Activated naive CD4-positive, alpha-beta T cell (primary cell): Measurements from ENCODE around the gene GABBR2.

ENCODE experiments used
- DNase-seq, 4 experiments: peaks; one replicate each; lab custom pipeline; 2025; lab: John Stamatoyannopoulos, UW

The GABBR2 gene

GRCh38 chr9:98321269-98321668 is 387.5 kb downstream of the GABBR2 start:
- no peak for DNase-seq

- DNase-seq = no peak
Measured at GRCh38 chr9:98318834-98319478, 389.8 kb downstream of the GABBR2 start.

- DNase-seq = no peak
Measured at GRCh38 chr9:98318041-98318790, 390.5 kb downstream of the GABBR2 start.

- no peak for DNase-seq
Measured at GRCh38 chr9:98317134-98317857, 391.4 kb downstream of the GABBR2 start.

DNA sequence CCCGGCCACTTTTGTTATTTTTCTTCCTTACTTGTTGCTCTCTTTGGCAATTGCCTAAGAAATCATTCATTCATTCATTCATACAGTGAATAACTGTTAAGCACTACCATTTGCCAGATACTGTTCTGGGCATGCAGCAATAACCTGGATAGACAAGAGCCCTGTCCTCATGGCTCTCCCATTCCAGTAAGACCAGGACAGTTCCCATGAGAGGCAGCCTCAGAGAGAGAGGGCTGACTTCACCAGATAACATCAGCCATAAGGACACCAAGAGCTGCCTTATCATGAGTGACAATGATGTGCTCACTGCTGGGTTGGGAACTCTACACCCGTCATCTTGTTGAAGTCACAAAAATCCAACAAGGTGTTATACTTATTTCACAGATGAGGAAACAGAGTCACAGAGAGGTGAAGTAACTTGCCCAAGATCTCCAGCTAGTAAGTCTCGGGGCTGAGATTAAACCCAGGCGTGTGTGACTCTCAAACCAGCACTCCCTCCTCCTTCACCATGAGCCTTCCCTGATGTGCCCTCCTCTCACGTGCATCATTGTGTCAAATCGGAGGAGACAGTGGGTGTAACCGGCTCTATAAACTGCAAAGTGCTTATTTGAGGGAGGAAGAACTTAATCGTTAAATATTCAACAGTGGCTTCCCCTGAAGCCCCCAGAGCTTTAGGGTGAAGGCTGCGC is 392.1 kb downstream of the GABBR2 start:
- DNase-seq = no peak

DNA sequence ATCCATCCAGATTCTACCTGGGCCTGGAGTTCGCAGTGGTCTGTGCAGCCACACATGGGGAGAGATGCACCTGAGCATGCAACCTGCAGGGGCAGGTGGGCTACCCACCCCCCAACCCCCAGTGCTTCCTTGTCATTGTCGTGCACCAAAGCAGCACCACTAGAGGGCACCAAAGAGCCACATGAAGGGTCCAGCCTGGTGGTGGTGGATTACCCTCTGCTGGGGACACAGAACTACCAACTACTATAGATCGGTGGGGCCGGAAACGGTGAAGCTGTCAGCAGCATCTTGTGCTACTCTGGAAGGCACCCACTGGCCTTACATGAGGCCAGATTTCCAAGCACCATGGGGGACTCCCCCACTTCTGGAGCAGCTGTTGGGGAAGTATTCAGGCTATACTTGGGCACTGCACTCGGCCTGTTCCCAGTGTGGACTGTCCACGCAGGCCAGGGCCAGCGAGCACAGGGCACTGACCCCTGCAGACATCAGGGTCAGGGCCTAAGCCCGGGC is 393.1 kb downstream of the GABBR2 start:
- DNase-seq = peak; percentile 26 to 64 (median 55)

DNA sequence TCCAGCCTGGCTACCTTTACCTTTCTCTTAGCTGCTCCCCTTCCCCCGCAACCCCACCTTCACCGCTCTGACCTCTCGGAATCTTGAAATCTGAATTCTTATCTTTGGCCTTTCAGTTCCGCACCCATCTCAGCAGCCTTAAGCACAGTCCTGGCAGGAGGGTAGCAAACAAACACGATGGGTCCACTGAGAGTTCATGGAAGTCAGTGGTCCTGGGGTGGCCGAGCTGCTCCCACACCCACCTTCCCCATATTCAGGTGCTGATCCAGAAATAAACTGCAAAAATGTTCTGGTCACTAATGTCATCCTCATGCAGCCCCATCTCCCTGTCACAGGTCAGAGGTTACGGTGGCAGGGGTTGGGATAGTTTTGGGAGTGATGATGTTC is 393.7 kb downstream of the GABBR2 start:
- no peak for DNase-seq

DNA sequence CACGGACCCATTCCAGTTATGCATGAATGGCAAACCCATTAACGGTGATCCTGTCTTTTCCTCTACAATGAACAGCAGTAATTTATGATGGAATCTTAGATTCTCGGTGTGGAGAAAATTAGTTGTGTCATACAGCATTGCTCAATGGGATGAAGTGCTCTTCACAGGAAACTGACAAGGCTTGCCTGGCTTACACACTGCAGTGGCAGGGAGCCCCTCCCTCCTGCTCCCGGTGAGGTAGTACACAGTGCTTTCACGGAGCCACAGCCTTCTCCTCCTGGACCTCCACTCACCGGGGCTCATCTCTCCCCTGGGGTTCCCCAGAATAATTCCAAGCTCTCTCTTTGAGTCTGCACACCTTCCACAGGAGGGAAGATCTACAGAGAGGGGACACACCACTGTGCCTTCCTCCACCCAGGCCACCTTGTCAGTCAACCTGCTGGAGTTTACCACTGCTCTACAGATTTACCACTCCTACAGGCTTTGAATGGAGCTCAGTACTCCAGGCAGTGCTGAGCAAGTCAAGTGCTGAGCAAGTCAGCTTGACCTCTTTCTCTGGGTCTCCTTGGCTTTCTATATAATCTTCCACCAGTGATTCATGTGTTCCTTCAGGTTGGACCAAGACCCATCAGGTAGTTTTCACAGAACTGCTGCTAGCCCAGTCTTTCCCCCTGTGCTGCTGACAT is 394.2 kb downstream of the GABBR2 start:
- no peak for DNase-seq

DNA sequence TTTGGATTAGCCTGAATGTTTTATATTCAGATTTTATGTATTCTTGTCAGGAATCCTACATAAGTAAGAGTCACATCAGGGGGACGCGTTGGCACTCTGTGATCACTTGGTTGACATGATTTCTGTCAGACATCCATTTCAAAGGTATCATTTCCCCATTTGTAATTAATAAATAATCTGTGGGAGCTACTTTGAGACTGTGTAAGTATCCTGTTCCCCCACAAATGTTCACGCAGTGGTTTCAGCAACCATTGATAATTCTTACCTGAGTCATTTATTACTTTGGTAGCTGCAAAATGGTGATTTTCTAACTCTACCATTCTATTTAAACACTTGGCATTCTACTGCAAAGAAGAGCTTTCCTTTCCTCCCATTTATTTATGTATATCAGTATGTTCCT is 396.4 kb downstream of the GABBR2 start:
- no peak for DNase-seq

- DNase-seq = no peak
Measured at GRCh38 chr9:98311541-98311940, 397.2 kb downstream of the GABBR2 start.

- DNase-seq = no peak
Measured at GRCh38 chr9:98310752-98311392, 397.9 kb downstream of the GABBR2 start.

GRCh38 chr9:98306384-98307145 is 402.2 kb downstream of the GABBR2 start:
- DNase-seq = no peak

DNA sequence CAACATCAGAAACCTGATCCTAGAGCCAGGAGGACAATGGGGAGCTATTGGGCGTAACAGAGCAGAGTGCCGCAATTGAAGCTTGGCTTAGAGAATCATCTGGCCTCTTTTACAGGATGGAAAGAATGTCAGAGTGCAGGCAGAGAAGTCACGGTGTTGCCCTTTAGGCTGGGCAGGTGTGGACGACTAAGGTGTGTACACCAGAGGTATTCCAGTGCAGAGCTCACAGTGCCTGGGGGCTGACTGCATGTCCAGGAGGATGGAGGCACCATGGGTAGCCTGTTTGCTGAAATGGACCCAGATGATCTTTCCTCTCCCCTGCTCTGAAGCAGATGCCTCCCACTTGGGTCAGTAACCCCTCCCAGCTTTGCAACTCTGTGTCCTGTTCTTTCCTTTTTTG is 404.4 kb downstream of the GABBR2 start:
- no peak for DNase-seq

DNA sequence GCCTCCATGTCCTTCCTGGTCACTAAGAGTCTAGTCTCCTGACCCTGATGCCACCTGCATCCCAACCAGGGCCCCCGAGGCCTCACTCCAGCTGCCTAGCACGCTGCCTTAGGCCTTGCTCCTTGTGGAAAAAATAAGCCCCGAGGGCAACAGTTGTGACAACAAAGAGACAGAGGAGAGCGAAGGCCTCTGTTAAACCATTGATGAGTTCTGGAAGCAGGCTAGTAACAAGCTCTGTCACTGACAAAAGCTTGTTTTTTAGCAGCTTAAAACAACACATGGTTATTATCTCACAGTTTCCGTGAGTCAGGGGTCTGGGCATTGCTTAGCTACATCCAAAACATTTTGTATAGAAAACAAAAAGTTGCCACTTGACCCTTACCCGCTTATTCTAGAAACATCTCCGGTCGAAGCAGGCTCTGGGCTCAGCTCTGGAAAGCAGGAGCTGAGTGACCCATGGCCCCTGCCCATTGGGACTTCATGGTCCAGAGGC is 405.1 kb downstream of the GABBR2 start:
- no peak for DNase-seq

- DNase-seq = no peak
Measured at GRCh38 chr9:98302938-98303632, 405.6 kb downstream of the GABBR2 start.

GRCh38 chr9:98302150-98302549 is 406.6 kb downstream of the GABBR2 start:
- no peak for DNase-seq

DNA sequence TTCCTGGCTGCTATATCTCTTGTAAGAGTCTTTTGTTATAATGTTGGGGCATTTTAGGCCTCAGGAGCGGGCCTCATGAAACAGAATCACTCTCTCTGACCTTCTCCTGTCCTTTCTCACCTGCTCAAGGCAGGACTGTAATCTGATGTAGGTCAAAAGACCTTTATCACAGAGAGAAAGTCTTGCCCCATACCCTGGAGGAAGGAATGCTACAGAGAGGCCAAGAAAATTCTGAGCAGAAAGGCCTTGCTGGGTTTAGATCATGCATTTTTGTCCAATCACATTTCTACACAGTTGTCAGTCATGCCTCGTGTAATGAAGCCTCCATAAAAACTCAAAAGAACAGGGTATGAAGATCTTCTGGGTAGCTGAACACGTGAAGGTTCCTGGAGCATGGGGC is 408.1 kb downstream of the GABBR2 start:
- DNase-seq = no peak

DNA sequence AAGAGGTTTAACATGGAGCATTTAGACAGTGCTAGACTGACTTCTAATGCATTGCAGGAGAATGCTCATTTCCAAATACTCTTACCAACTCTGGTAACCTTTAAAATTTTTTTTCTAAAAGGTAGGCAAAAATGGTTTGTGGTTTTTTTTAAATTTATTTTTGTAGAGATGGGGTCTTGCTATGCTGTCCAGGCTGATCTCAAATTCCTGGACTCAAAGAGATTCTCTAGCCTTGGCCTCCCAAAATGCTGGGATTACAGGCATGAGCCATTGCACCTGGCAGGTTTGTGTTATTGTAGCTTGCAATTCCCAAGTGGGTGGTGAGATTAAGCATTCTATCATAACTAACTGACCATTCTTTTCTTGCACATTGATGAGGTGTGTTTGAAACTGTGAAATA is 410.3 kb downstream of the GABBR2 start:
- no peak for DNase-seq

DNA sequence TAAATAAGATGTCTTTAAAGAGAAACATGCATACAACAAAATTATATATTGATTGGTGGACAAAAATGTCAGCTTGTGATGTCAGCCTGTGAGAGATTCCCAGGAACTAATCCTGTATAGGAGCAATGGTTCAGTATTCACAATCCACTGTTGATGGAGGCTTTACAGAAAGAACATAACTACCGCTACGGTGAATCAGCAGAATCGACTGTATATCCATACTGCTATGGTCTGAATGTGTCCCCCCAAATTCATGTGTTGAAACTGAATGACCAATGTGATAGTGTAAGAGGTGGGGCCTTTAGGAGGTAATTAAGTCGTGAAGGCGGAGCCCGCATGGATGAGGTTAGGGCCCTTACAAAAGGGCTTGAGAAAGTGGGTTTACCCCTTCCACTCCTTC is 412.9 kb downstream of the GABBR2 start:
- DNase-seq = no peak

DNA sequence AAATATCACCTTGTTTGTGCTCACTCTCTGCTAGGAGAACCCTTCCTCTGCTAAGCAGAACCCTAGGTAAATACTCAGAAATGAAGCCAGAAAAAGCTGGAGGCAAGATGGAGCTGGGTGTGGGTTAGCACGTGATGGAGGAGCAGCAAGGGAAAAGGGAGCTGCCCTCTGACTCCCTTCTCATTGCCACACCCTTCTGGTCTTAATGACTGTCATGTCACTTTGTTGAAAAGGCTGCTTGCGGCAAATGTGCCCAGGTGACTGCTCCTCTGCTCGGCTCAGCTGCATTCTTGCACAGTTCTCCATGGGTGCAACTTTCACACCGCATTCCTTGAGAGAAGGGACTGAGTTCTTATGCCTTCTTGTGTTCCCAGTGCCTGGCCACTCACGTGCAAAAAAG is 416.9 kb downstream of the GABBR2 start:
- no peak for DNase-seq
